ENCODE measurements around the gene KCNIP1. TPM values are rescaled to one million over a fixed set of nuclear protein-coding genes. Genes with fewer than 3 reads are reported as not detected.

The KCNIP1 gene
- total RNA-seq, 1 experiment from 2014 or later, result not detected

GRCh38 chr5:170635706-170636105, 131.9 kb downstream of the KCNIP1 start:
- Histone ChIP-seq H4K20me1 (ENCODE audit: low read length) (no peaks in the 10 kb centered on the region), H3K4me2 (ENCODE audit: low read length) (no peak overlapping the region), H3K9me2 (replicated peaks; ENCODE audit: low read length) (no peaks in the 10 kb centered on the region), H3K36me3 (ENCODE audit: low read depth, low read length) (no peaks in the 10 kb centered on the region), H2AFZ (ENCODE audit: low read length) (no peak overlapping the region), H3K27ac (ENCODE audit: low read length) (no peak overlapping the region), H3K27me3 (ENCODE audit: low read length) (no peaks in the 10 kb centered on the region), H3K4me1 (ENCODE audit: insufficient read depth, low read length) (peaks cover 11% of the 10 kb centered on the region), H3K4me3 (ENCODE audit: low read length) (no peak overlapping the region), H3K9me3 (ENCODE audit: low read length) (no peaks in the 10 kb centered on the region), H3K79me2 (ENCODE audit: low read length) (no peaks in the 10 kb centered on the region), H3F3A (ENCODE audit: low read length, unreplicated experiment) (no peaks in the 10 kb centered on the region), H3K9ac (ENCODE audit: low read length) (no peak overlapping the region)
- CTCF ChIA-PET, result no interaction called here
- TF ChIP-seq EZH2phosphoT487 (IDR thresholded peaks at IDR 0.05; ENCODE audit: borderline replicate concordance, low read length) (no peak), EZH2 (IDR thresholded peaks at IDR 0.05; ENCODE audit: low read length, unreplicated experiment) (no peak)
- TF ChIP-seq, protein P1, sequence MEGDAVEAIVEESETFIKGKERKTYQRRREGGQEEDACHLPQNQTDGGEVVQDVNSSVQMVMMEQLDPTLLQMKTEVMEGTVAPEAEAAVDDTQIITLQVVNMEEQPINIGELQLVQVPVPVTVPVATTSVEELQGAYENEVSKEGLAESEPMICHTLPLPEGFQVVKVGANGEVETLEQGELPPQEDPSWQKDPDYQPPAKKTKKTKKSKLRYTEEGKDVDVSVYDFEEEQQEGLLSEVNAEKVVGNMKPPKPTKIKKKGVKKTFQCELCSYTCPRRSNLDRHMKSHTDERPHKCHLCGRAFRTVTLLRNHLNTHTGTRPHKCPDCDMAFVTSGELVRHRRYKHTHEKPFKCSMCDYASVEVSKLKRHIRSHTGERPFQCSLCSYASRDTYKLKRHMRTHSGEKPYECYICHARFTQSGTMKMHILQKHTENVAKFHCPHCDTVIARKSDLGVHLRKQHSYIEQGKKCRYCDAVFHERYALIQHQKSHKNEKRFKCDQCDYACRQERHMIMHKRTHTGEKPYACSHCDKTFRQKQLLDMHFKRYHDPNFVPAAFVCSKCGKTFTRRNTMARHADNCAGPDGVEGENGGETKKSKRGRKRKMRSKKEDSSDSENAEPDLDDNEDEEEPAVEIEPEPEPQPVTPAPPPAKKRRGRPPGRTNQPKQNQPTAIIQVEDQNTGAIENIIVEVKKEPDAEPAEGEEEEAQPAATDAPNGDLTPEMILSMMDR (conservative IDR thresholded peaks at IDR 0.05; ENCODE audit: low read depth, low read length), result no peak
- intact Hi-C loops (cut with micrococcal nuclease), result loop anchor here (5.0 kb wide), 1 partner anchor 157 kb away; no protein-coding TSS in a partner anchor
- BruUV-seq (replicated peaks), result no TSS peak
- no peak for DNase-seq
- POLR2A ChIA-PET (ENCODE audit: unreplicated experiment), result no interaction called here
- ATAC-seq, result no peak

DNA sequence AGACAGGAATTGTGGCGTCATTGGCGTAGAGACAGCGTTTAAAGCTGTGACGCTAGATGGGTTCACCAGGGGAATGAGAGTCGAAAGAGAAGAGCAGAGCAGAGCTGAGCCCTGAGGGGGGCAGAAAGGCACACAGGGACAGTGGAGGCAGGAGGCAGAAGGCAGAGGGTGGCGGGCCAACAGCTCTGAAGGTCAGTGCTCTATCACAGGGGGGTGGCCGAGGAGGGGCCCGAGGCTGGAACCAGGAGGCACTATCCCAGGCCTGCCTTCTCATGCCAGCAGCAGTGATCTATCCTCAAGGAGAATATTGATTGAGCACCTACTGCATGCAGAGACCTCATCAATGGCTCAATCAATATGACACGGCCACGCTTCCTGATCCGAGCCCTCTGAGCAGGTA, 132.4 kb downstream of the KCNIP1 start:
- no peaks in the 10 kb centered on the region for H3K79me2 ChIP-seq (ENCODE audit: low read length)
- no peak overlapping the region for H3K27ac ChIP-seq (ENCODE audit: low read length)
- H2AFZ ChIP-seq (ENCODE audit: low read length), result no peak overlapping the region
- no peaks in the 10 kb centered on the region for H3K36me3 ChIP-seq (ENCODE audit: low read depth, low read length)
- 0 out of 2 replicates have a peak, but pooled peaks cover 3% of the 10 kb centered on the region for H3K27me3 ChIP-seq (ENCODE audit: low read length)
- ChIA-PET POLR2A (ENCODE audit: unreplicated experiment) (interaction anchor here (0.5 kb wide), 1 partner anchor 11 kb away, joined by 7 read pairs; no protein-coding TSS in a partner anchor), CTCF (no interaction called here)
- H3K9ac ChIP-seq (ENCODE audit: low read length), result no peak overlapping the region
- H3K4me2 ChIP-seq (ENCODE audit: low read length), result no peak overlapping the region
- ATAC-seq (no peak), DNase-seq (no peak)
- no peaks in the 10 kb centered on the region for H4K20me1 ChIP-seq (ENCODE audit: low read length)
- H3K9me3 ChIP-seq (ENCODE audit: low read length), result no peaks in the 10 kb centered on the region
- no peak for TF ChIP-seq EZH2 (IDR thresholded peaks at IDR 0.05; ENCODE audit: low read length, unreplicated experiment)
- no peak for TF ChIP-seq EZH2phosphoT487 (IDR thresholded peaks at IDR 0.05; ENCODE audit: borderline replicate concordance, low read length)
- TF ChIP-seq, protein P1 (conservative IDR thresholded peaks at IDR 0.05; ENCODE audit: low read depth, low read length), result no peak
- BruUV-seq (replicated peaks), result no TSS peak
- peaks cover 11% of the 10 kb centered on the region for H3K4me1 ChIP-seq (ENCODE audit: insufficient read depth, low read length)
- no peaks in the 10 kb centered on the region for H3F3A ChIP-seq (ENCODE audit: low read length, unreplicated experiment)
- intact Hi-C loops (cut with micrococcal nuclease), result loop anchor here (5.0 kb wide), 1 partner anchor 156 kb away; no protein-coding TSS in a partner anchor
- no peaks in the 10 kb centered on the region for H3K9me2 ChIP-seq (replicated peaks; ENCODE audit: low read length)
- no peak overlapping the region for H3K4me3 ChIP-seq (ENCODE audit: low read length)

- TF ChIP-seq, protein P1 (conservative IDR thresholded peaks at IDR 0.05; ENCODE audit: low read depth, low read length), result no peak
- TF ChIP-seq EZH2phosphoT487 (IDR thresholded peaks at IDR 0.05; ENCODE audit: borderline replicate concordance, low read length), result no peak
- TF ChIP-seq EZH2 (IDR thresholded peaks at IDR 0.05; ENCODE audit: low read length, unreplicated experiment), result no peak
- no peak for DNase-seq
- no peaks in the 10 kb centered on the region for H3K9me3 ChIP-seq (ENCODE audit: low read length)
Observed at GRCh38 chr5:170636801-170637477, 133.1 kb downstream of the KCNIP1 start.

More at GRCh38 chr5:170636801-170637477, 133.1 kb downstream of the KCNIP1 start:
- Histone ChIP-seq H3K4me3 (ENCODE audit: low read length) (no peak overlapping the region), H3K36me3 (ENCODE audit: low read depth, low read length) (no peaks in the 10 kb centered on the region), H2AFZ (ENCODE audit: low read length) (no peak overlapping the region), H3K9me2 (replicated peaks; ENCODE audit: low read length) (no peaks in the 10 kb centered on the region), H3K79me2 (ENCODE audit: low read length) (no peaks in the 10 kb centered on the region), H3K27ac (ENCODE audit: low read length) (no peak overlapping the region), H3K27me3 (ENCODE audit: low read length) (0 out of 2 replicates have a peak, but pooled peaks cover 5% of the 10 kb centered on the region), H4K20me1 (ENCODE audit: low read length) (no peaks in the 10 kb centered on the region), H3K4me2 (ENCODE audit: low read length) (no peak overlapping the region), H3F3A (ENCODE audit: low read length, unreplicated experiment) (no peaks in the 10 kb centered on the region), H3K4me1 (ENCODE audit: insufficient read depth, low read length) (peaks cover 11% of the 10 kb centered on the region), H3K9ac (ENCODE audit: low read length) (no peak overlapping the region)
- no TSS peak for BruUV-seq (replicated peaks)
- POLR2A ChIA-PET (ENCODE audit: unreplicated experiment), result no interaction called here
- intact Hi-C loops (cut with micrococcal nuclease), result loop anchor here (5.0 kb wide), 1 partner anchor 155 kb away; no protein-coding TSS in a partner anchor
- no peak for ATAC-seq
- CTCF ChIA-PET, result no interaction called here

Data from PC-3 (cell line).